ENCODE data around the gene DEDD2.
"Not testable (repeated sequence)": the region's sequence is repeated elsewhere in the genome, so short reads cannot be mapped to it uniquely, and the experiment has no call there.

DEDD2 gene, protein sequence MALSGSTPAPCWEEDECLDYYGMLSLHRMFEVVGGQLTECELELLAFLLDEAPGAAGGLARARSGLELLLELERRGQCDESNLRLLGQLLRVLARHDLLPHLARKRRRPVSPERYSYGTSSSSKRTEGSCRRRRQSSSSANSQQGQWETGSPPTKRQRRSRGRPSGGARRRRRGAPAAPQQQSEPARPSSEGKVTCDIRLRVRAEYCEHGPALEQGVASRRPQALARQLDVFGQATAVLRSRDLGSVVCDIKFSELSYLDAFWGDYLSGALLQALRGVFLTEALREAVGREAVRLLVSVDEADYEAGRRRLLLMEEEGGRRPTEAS

DNA sequence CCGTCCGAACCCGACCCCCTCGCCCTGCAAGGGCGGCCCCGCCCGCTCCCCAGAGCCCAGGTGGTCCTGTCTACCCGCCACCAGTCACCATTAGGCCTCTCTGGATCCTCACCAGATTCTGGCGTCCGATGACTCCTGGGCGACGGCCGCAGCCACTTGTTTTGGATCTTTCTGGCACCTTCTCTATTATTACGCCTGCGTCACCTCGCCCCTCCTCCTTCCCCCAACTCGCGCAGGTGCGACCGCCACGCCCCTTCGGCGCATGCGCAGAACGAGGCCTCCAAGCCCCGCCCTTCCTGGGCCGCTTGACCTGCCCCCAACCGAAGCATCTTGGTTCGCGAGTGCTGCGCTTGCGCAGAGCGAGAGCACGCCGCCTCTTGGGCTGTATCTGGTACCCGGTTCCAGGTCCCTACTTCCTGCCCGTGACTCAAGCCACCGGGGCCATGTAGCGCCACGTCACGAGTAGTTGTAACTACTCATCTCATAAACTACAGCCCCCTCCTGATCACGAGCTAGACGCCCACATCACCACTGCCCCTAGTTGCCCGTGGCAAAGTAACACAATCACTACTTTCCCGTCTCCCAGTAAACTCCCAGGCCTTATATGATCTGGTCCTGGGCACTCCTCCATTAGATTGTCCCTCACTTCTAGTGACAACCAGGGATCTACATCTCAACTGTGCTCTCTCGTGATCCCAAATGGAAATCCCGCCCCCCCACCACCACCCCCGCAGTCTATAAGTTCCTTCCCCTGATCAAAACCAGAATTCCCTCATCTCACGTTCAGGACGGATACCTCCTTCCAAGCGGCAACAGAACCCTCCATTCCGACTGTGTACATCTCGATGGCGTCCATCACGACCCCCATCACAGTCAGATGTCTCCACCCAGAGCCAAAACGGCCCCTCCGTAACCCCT lies at the start of gene DEDD2:
TSS of gene DEDD2 (minus strand) at position 158 of the 918 bp plus-strand sequence. CDS start 670 bp downstream, outside the sequence.
- no peak for TF ChIP-seq Cebpa-rat (IDR thresholded peaks at IDR 0.05)
- Histone ChIP-seq H3K27ac (peak within 1 kb of the TSS; percentile 85), H3K4me3 (peak within 1 kb of the TSS; percentile 93), H3K4me2 (peak within 1 kb of the TSS; percentile 95), H3K27me3 (no peaks in the 10 kb centered on the region), H3K36me3 (peaks cover 36% of the 10 kb centered on the region), H3K4me1 (peaks cover 61% of the 10 kb centered on the region), H4K20me1 (peaks cover 68% of the 10 kb centered on the region), H3K9ac (peak within 1 kb of the TSS; percentile 89), H3K9me3 (no peaks in the 10 kb centered on the region)

DNA sequence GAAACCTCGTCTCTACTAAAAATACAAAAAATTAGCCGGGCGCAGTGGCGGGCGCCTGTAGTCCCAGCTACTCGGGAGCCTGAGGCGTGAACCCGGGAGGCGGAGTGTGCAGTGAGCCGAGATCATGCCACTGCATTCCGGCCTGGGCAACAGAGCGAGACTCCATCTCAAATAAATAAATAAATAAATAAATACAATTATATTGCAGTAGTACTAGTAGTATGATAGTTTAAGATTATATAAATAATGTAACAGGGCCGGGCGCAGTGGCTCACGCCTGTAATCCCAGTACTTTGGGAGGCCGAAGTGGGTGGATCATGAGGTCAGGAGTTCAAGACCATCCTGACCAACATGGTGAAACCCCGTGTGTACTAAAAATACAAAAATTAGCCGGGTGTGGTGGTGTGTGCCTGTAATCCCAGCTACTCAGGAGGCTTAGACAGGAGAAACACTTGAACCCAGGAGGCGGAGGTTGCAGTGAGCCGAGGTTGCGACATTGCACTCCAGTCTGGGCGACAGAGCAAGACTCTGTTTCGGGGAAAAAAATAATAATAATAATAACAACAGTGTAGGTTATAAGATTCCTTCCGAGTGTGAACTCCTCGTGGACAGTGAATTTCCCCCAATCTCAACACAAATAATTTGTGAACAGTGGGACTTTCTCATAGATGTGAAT lies 49.6 kb upstream of the DEDD2 start:
- H3K4me2 ChIP-seq = peak overlapping the region; percentile 96
- not testable (repeated sequence) for H3K27me3 ChIP-seq, H3K36me3 ChIP-seq, H3K9me3 ChIP-seq, H4K20me1 ChIP-seq, H3K27ac ChIP-seq, H3K4me3 ChIP-seq
- peaks cover 47% of the 10 kb centered on the region for H3K4me1 ChIP-seq
- H3K9ac ChIP-seq = peak overlapping the region; percentile 98

DNA sequence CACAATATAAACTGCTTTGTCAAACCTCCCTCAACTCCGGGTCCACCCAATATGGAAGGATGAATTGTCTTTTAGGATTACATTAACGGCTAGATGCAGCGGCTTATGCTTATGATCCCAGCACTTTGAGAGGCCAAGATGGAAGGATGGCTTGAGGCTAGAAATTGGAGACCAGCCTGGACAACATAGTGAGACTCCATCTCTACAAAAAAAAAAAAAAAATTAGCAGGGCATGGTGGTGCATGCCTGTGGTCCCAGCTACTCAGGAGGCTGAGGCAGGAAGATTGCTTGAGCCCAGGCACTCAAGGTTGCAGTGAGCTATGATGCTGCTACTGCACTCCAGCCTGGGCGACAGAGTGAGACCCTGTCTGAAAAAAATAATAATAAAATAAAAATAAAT lies 48.6 kb upstream of the DEDD2 start:
- not testable (repeated sequence) for H3K27ac ChIP-seq, H3K4me2 ChIP-seq, H3K9me3 ChIP-seq, H3K4me3 ChIP-seq, H3K9ac ChIP-seq, H3K27me3 ChIP-seq, H3K36me3 ChIP-seq, H4K20me1 ChIP-seq
- peaks cover 37% of the 10 kb centered on the region for H3K4me1 ChIP-seq

DNA sequence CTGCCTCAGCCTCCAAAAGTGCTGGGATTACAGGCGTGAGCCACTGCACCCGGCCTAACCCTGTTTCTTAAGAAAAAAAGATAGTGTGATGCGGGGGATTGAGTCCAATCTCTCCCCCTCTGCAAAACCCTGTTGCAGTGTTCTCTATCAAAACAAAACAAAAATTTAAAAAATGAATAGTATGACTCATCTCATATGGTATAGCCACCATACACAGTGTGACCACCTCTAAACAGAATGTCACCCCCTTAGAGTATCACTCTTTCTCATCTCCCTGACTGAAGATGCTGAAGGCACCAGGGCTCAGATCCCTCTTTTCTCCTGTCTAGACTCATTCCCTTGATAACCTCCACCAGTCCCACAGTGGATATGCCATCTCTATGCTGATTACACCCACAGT lies 44.3 kb upstream of the DEDD2 start:
- H3K27me3 ChIP-seq = no peaks in the 10 kb centered on the region
- peaks cover 17% of the 10 kb centered on the region for H3K4me1 ChIP-seq
- no peak overlapping the region for H3K4me2 ChIP-seq
- no peak for TF ChIP-seq Cebpa-rat (IDR thresholded peaks at IDR 0.05)
- H3K9ac ChIP-seq = no peak overlapping the region
- H3K27ac ChIP-seq = no peak overlapping the region
- H4K20me1 ChIP-seq = no peaks in the 10 kb centered on the region
- no peaks in the 10 kb centered on the region for H3K9me3 ChIP-seq
- H3K36me3 ChIP-seq = no peaks in the 10 kb centered on the region
- no peak overlapping the region for H3K4me3 ChIP-seq

DNA sequence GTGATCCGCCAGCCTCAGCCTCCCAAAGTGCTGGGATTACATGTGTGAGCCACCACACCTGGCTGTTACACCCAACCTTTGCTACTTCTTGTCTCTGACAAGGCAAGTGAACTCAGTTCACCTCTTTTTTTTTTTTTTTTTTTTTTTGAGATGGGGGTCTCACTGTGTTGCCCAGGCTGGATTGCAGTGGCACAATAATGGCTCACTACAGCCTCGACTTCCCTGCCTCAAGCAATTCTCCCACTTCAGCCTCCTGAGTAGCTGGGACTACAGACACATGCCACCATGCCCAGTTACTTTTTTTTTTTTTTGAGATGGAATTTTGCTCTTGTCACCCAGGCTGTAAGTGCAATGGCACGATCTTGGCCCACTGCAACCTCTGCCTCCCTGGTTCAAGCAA lies 40.4 kb upstream of the DEDD2 start:
- H4K20me1 ChIP-seq, H3K27ac ChIP-seq, H3K36me3 ChIP-seq, H3K9ac ChIP-seq, H3K4me3 ChIP-seq, H3K9me3 ChIP-seq, H3K4me2 ChIP-seq, H3K27me3 ChIP-seq: not testable (repeated sequence)
- peaks cover 23% of the 10 kb centered on the region for H3K4me1 ChIP-seq

DNA sequence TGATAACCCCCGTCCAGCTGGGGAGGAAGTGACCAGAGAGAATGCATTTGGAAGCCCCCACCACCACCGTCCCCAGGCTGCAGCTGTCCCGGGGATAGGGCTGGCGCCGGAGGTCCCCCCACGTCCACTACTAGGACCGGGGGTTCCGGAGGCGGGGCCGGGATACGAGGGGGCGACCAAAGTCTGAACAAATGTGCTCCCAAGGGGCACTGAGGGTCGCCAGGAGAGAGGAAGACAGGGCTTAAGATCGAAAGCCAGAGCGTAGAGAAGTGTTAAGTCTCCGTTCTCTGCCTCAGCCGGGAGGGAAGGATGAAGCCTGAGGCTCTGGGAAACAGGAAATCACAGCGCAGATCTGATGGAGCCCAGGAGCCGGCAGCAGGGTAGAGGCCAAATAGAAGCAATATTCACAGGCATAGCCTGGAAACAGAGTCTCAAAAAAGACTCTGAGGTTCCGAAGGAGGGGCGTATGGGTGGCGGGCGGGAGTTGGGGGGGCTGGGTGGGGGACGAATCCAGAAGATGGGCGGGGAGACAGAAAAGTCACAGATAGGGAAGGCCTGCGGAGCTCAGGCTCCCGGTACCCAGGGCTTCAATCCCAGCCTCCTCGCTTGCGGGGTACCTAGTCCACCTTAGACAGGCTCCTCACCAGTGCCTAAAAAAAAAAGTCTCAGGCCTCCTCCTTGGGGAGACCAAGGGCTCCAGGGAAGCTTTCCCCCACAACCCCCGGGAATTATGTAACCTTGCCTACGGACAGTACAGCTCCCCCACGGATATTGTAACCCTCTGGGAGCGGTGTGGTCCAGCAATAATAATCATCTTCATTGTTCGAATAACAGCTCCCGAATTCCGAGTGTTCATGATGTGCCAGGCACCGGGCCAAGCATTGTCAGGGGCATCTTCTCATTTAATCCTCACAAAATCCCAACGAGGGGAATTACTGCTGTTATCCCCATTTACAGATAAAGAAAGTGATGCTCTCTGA lies 38.6 kb upstream of the DEDD2 start:
- Histone ChIP-seq H3K9me3 (no peaks in the 10 kb centered on the region), H3K4me2 (peak overlapping the region; percentile 99), H3K4me1 (peaks cover 40% of the 10 kb centered on the region), H3K36me3 (no peaks in the 10 kb centered on the region), H4K20me1 (peaks cover 16% of the 10 kb centered on the region), H3K27ac (peak overlapping the region; percentile 72; the same call in 1 of the 2 replicates), H3K9ac (peak overlapping the region; percentile 81), H3K27me3 (no peaks in the 10 kb centered on the region), H3K4me3 (peak overlapping the region; percentile 92)
- TF ChIP-seq Cebpa-rat (IDR thresholded peaks at IDR 0.05) = no peak

DNA sequence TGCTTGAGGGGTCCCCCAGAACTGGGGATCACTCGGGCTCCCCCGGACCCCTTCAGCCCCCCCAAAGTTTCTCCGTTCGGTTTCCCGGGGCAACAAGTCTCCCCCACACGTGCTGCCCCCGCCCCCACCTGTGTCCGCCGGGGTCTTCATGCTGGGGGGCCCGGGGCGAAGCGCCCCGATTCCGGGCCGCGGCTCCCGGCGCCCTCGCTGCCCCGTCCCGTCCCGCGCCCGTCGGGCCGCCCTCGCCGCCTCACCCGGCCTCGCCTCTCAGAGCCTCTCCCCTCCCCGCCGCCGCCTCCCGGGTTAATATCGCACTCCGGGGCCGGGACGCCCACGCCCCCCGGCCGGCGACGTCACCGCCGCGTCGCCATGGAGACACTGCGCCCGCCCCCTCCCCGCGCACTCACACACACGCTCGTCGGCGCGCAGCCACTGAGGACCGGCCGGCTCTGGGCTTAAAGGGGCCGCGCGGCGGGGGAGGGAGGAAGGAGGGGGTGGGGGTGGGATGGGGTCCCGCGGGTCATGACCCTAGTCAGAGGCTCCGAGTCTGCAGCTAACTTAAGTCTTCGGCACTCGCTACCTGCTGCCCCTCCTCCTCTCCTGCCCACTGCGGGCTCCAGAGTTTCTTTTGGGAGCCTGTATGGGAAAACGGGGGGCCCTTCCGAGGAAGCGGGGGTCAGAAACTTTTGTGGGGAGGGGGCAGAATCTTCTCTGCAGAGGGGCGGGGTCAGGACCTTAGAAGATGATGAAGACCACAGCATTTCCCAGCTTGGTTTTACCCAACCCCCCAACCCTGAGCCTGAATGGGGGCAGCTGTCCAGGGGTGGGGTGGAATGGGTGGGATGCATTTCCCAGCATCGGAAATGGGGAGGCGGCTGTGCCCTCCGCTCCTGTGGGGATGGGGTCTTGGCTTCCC lies 37.6 kb upstream of the DEDD2 start, which contains the start of gene ERF:
TSS of gene ERF (minus strand) at position 279 of the 916 bp plus-strand sequence. CDS start at position 150, 129 bp downstream.
- peaks cover 50% of the 10 kb centered on the region for H3K4me1 ChIP-seq
- H3K27me3 ChIP-seq = no peaks in the 10 kb centered on the region
- peaks cover 6% of the 10 kb centered on the region for H3K36me3 ChIP-seq
- peak within 1 kb of the TSS; percentile 94 for H3K9ac ChIP-seq
- H3K9me3 ChIP-seq = no peaks in the 10 kb centered on the region
- peak within 1 kb of the TSS; percentile 94 for H3K27ac ChIP-seq
- peak within 1 kb of the TSS; percentile 99 for H3K4me2 ChIP-seq
- H3K4me3 ChIP-seq = peak within 1 kb of the TSS; percentile 92
- peaks cover 25% of the 10 kb centered on the region for H4K20me1 ChIP-seq
- TF ChIP-seq Cebpa-rat (IDR thresholded peaks at IDR 0.05) = no peak
